Bladder microvascular endothelial cell (primary cell): ENCODE results near the gene TAS2R8. TPM values are rescaled to one million over a fixed set of nuclear protein-coding genes. Genes with fewer than 3 reads are reported as not detected.

Experiments used
- total RNA-seq: library from RNA; depleted of rRNA; stranded (reverse); fragments of >200 nt; gene quantifications from 2 replicates; pipeline ENCODE4 v1.2.3, GENCODE V29; 2014

Gene TAS2R8, protein sequence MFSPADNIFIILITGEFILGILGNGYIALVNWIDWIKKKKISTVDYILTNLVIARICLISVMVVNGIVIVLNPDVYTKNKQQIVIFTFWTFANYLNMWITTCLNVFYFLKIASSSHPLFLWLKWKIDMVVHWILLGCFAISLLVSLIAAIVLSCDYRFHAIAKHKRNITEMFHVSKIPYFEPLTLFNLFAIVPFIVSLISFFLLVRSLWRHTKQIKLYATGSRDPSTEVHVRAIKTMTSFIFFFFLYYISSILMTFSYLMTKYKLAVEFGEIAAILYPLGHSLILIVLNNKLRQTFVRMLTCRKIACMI
- total RNA-seq, result not detected in 2 replicates

DNA sequence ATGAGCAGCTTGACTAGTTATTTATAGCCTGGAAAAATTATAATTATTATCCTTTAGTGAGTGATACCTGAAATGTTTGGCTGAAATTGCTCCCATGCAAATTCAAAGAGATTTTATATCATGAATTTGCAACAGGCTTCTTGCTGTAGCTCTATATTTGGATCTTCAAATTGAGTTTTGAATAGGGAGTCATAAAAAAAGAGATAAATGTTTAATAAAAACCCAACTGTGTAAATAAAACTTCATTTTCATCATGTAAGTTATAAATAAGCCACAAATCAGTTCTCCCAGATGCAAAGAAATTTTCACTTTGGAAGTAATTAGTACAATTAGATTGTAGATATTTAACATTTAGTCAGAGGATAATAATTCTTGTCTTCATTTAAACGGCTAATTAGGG is at the start of gene TAS2R8:
TSS of gene TAS2R8 (minus strand) at position 101 of the 400 bp plus-strand sequence. CDS start 306 bp downstream, outside the sequence.

DNA sequence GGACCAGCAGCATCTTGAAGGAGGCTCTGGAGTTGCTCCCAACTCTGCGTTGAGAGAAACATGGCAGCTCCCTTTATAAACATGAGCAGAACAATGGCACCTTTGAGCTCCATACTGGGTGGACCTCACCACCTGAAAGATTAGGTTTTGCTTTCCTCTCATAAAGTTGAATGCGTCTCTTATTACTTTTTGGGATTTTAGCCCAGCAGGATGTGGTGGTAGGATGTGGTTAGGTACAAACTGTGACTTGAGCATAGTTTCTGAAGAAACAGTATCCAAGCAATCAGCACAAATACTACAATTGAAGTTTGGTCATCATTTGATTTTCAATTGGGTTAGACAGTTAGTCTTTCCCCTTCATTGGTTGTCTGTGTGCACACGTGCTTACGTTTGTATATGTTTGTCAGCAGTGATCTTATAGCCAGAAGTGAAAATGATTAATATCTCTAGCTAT is 42.4 kb upstream of the TAS2R8 start, which contains the start of gene PRR4:
TSS of gene PRR4 (minus strand) at position 51 of the 454 bp plus-strand sequence. CDS start at position 13, 38 bp downstream.

DNA sequence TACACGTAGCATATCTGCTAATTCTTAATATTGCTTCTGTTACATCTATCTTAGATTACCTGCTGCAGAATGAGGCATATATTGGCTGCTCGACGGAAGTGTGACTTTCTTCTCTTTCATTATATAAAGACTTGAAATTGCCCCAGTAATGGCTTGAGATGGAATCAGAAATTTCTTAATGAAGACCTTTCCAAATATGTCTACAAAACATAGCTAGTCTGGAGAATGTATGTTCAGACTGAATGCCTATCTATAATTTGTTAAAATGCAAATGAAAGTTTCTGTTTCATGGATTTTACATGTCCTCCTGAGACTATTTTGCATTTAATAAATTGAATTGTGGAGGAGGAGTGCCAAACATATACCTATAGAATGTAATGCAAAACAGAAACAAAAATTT is 19.2 kb upstream of the TAS2R8 start, which contains the start of gene TAS2R10:
TSS of gene TAS2R10 (minus strand) at position 101 of the 400 bp plus-strand sequence. CDS start at position 12, 89 bp downstream.

DNA sequence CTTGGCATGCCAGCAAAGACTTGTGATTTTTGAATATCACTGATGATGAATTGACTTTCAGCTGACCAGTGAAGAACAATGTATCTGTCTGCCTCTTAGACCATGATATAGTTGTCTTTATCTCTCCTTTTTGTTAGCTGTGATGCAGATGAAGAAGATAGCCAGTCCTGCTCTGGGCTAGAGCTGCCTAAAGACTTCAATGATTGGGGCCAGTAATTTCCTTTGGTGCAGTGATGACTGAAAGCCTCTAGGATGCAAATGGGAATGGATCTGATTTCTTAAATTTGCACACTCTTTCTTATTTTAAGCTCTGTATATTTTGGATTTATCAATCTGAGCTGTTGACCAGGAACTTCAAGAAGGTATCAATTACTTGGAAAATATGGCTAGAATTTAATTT is 3.0 kb upstream of the TAS2R8 start, which contains the start of gene TAS2R9:
TSS of gene TAS2R9 (minus strand) at position 101 of the 400 bp plus-strand sequence. CDS start at position 8, 93 bp downstream.

DNA sequence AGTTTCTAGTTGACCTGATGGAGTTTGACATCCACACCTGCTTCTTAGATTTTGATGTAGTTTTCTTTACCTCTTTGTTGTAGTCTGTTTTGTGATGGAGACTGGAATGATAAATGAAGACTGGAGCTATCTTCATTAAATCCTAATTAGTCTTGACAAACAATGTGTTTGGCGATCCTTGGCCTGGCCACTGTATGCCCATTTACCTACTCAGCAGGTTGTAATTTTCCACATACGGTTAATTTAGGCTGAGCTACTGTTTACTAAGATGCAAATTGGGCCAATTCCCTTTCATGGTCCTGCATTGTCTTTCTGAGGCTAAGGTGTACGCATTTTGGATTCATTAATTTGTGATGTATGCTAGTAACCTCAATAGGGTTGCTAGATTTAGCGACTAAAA is 4.5 kb downstream of the TAS2R8 start, which contains the start of gene TAS2R7:
TSS of gene TAS2R7 (minus strand) at position 41 of the 400 bp plus-strand sequence. CDS start 57 bp downstream, outside the sequence.

Other genes starting within 250 kb of the TAS2R8 start
- gene MAGOHB, start 193.7 kb downstream of the TAS2R8 start, total RNA-seq, result 9.9 and 30.7 TPM in 2 replicates
- 6.0 and 8.4 TPM in 2 replicates for gene STYK1, start 133.2 kb downstream of the TAS2R8 start, total RNA-seq
- gene YBX3, start 84.0 kb downstream of the TAS2R8 start, total RNA-seq, result 92.8 and 196 TPM in 2 replicates
- gene TAS2R7, start 4.7 kb downstream of the TAS2R8 start, total RNA-seq, result not detected in 2 replicates
- 0.13 TPM in 1 of 2 replicates, not detected in the other for gene TAS2R9, start 2.9 kb upstream of the TAS2R8 start, total RNA-seq
- 0.16 and 0.76 TPM in 2 replicates for gene TAS2R10, start 19.1 kb upstream of the TAS2R8 start, total RNA-seq
- gene PRR4, start 42.2 kb upstream of the TAS2R8 start, total RNA-seq, result 0.16 and 1.0 TPM in 2 replicates
- 2.8 and 36.3 TPM in 2 replicates for gene PRH1, start 77.0 kb upstream of the TAS2R8 start, total RNA-seq
- gene TAS2R13, start 102.3 kb upstream of the TAS2R8 start, total RNA-seq, result 0.65 and 3.3 TPM in 2 replicates
- gene PRH2, start 122.0 kb upstream of the TAS2R8 start, total RNA-seq, result 0.19 TPM in 1 of 2 replicates, not detected in the other
- 1.3 and 4.2 TPM in 2 replicates for gene TAS2R14, start 132.0 kb upstream of the TAS2R8 start, total RNA-seq
- gene TAS2R50, start 179.6 kb upstream of the TAS2R8 start, total RNA-seq, result 1.1 and 9.0 TPM in 2 replicates
- gene TAS2R20, start 191.0 kb upstream of the TAS2R8 start, total RNA-seq, result 1.6 and 8.5 TPM in 2 replicates
- gene TAS2R19, start 215.3 kb upstream of the TAS2R8 start, total RNA-seq, result 2.1 and 15.5 TPM in 2 replicates
- 1.3 and 9.3 TPM in 2 replicates for gene TAS2R31, start 224.1 kb upstream of the TAS2R8 start, total RNA-seq